Keratinocyte (primary cell): ENCODE data around the gene SND1. TPM values are rescaled to one million over a fixed set of nuclear protein-coding genes. Genes with fewer than 3 reads are reported as not detected.

ENCODE experiments used
- DNase-seq: peaks from one replicate; pipeline ENCODE4 v3.0.0-alpha.2; 2011; ENCODE audit warnings: low read depth, missing footprints, low spot score
- FAIRE-seq: peaks from 2 replicates; lab custom pipeline; 2011; peaks lifted over from hg19 to GRCh38; lab: Jason Lieb, UNC
- H2AFZ ChIP-seq: 2 replicates; pipeline ENCODE4 v1.6.0; 2012; ENCODE audit warnings: low read length, control low read depth, inconsistent platforms; ENCODE audit not compliant: control insufficient read depth
- H3K27ac ChIP-seq: 2 replicates; pipeline ENCODE4 v1.5.1; 2011; ENCODE audit warnings: low read length; ENCODE audit not compliant: control insufficient read depth, insufficient read depth
- H3K27me3 ChIP-seq: 3 replicates; pipeline ENCODE4 v1.6.0; 2011; ENCODE audit warnings: low read length; ENCODE audit not compliant: control insufficient read depth, insufficient read depth; ENCODE audit errors: extremely low read depth
- H3K36me3 ChIP-seq, 2 experiments: 2 replicates in 1 of 2; 3 replicates in 1 of 2; pipeline ENCODE4 v1.5.1; 2011; ENCODE audit warnings: low read length in 2 of 2, mild to moderate bottlenecking in 1 of 2; ENCODE audit not compliant: control insufficient read depth in 2 of 2, insufficient read depth in 2 of 2; ENCODE audit errors: extremely low read depth in 1 of 2
- H3K4me1 ChIP-seq: 3 replicates; pipeline ENCODE4 v1.5.1; 2011; ENCODE audit warnings: low read length; ENCODE audit not compliant: control insufficient read depth, insufficient read depth; ENCODE audit errors: extremely low read depth
- H3K4me2 ChIP-seq: 3 replicates; pipeline ENCODE4 v1.6.0; 2011; ENCODE audit warnings: low read depth, low read length; ENCODE audit not compliant: control insufficient read depth, insufficient read depth; ENCODE audit errors: extremely low read depth
- H3K4me3 ChIP-seq, 3 experiments: fragments of 200-600 bp in 1 of 3; sonication (generic) in 1 of 3; 2 replicates in 2 of 3; 3 replicates in 1 of 3; pipeline ENCODE4 v1.5.1; 2011 to 2016; ENCODE audit warnings: low read length in 3 of 3, mild to moderate bottlenecking in 3 of 3, control low read depth in 2 of 3, inconsistent platforms in 1 of 3, low read depth in 1 of 3, mixed read lengths in 1 of 3, mixed run types in 1 of 3, moderate library complexity in 1 of 3; ENCODE audit not compliant: control insufficient read depth in 2 of 3, insufficient read depth in 2 of 3; ENCODE audit errors: extremely low read depth in 1 of 3
- H3K79me2 ChIP-seq: 2 replicates; pipeline ENCODE4 v1.6.0; 2012; ENCODE audit warnings: low read length; ENCODE audit not compliant: control insufficient read depth, insufficient read depth
- H3K9ac ChIP-seq: 3 replicates; pipeline ENCODE4 v1.6.0; 2011; ENCODE audit warnings: low read length; ENCODE audit not compliant: control insufficient read depth, insufficient read depth; ENCODE audit errors: extremely low read depth
- H3K9me1 ChIP-seq: 3 replicates; pipeline ENCODE4 v1.6.0; 2011; ENCODE audit warnings: low read length; ENCODE audit not compliant: control insufficient read depth, insufficient read depth; ENCODE audit errors: extremely low read depth
- H3K9me3 ChIP-seq: 2 replicates; pipeline ENCODE4 v1.5.1; 2012; ENCODE audit warnings: low read depth, low read length; ENCODE audit not compliant: control insufficient read depth
- H4K20me1 ChIP-seq: 3 replicates; pipeline ENCODE4 v1.6.0; 2011; ENCODE audit warnings: low read length; ENCODE audit not compliant: control insufficient read depth, insufficient read depth; ENCODE audit errors: extremely low read depth
- CTCF ChIP-seq, 3 experiments: IDR thresholded peaks in 1 of 3; conservative IDR thresholded peaks in 1 of 3; optimal IDR thresholded peaks in 1 of 3; 2 replicates in 2 of 3; 3 replicates in 1 of 3; pipeline versions ENCODE3 to v1.5.1; 2011; ENCODE audit warnings: low read length in 3 of 3, mild to moderate bottlenecking in 3 of 3, moderate library complexity in 2 of 3, control low read depth in 1 of 3, inconsistent platforms in 1 of 3; ENCODE audit not compliant: insufficient read depth in 2 of 3; ENCODE audit errors: extremely low read depth in 1 of 3
- EZH2 ChIP-seq: IDR thresholded peaks from one replicate; pipeline ENCODE4 v1.6.1; 2012; ENCODE audit warnings: inconsistent platforms, mild to moderate bottlenecking, low read length, moderate library complexity
- dilution Hi-C: fragments of 300-500 bp; cut with MboI; formaldehyde crosslinking; loops from one replicate; pipeline ENCODE4 v1.7.0; 2020; ENCODE audit warnings: low sequenced_read_pairs; ENCODE audit not compliant: extremely low pct_ligation_motif_present
- polyA plus RNA-seq, 5 experiments: library from polyadenylated mRNA; depleted of rRNA in 3 of 5; stranded (reverse) in 3 of 5; stranded (forward) in 1 of 5; unstranded in 1 of 5; fragments of >200 nt; gene quantifications; 1 replicate in 1 of 5; 2 replicates in 3 of 5; 3 replicates in 1 of 5; pipeline versions ENCODE4 v1.2.1 to v1.2.3, GENCODE V29; 2011 to 2012; ENCODE audit warnings: missing spikeins in 2 of 5, low read depth in 1 of 5, low replicate concordance in 1 of 5

SND1 gene
- polyA plus RNA-seq, 1 donor (not counting 4 experiments of a cell fraction or from before 2014, with no cell fraction given), result 140 TPM

- Histone ChIP-seq H3K9me3 (no peaks in the 10 kb centered on the region), H3K9me1 (peaks cover 9% of the 10 kb centered on the region), H3K79me2 (no peaks in the 10 kb centered on the region), H3K27me3 (no peaks in the 10 kb centered on the region), H3K27ac (no peak overlapping the region), H3K4me1 (peaks cover 7% of the 10 kb centered on the region), H4K20me1 (no peaks in the 10 kb centered on the region), H3K36me3 (peaks cover 14 to 20% of the 10 kb centered on the region in 2 experiments), H3K9ac (no peak overlapping the region), H3K4me2 (no peak overlapping the region), H3K4me3 (no peak overlapping the region), H2AFZ (no peak overlapping the region)
- FAIRE-seq (no peak), DNase-seq (no peak)
- TF ChIP-seq EZH2 (no peak), CTCF (optimal IDR thresholded peaks at IDR 0.05 in 1 of 3, IDR thresholded peaks at IDR 0.05 in 1 of 3, conservative IDR thresholded peaks at IDR 0.05 in 1 of 3; ENCODE audit: extremely low read depth in 1 of 3, insufficient read depth in 2 of 3, low read length in 3 of 3) (no peak)
- dilution Hi-C loops, result no loop called here
Observed at GRCh38 chr7:128053023-128053422, 401.0 kb downstream of the SND1 start.

GRCh38 chr7:128053991-128054390, 402.0 kb downstream of the SND1 start:
- peaks cover 9% of the 10 kb centered on the region for H3K9me1 ChIP-seq
- dilution Hi-C loops, result no loop called here
- H3K9me3 ChIP-seq, result no peaks in the 10 kb centered on the region
- peaks cover 10 to 14% of the 10 kb centered on the region in 2 experiments for H3K36me3 ChIP-seq
- no peak overlapping the region for H3K9ac ChIP-seq
- TF ChIP-seq EZH2, result no peak
- TF ChIP-seq CTCF (optimal IDR thresholded peaks at IDR 0.05 in 1 of 3, IDR thresholded peaks at IDR 0.05 in 1 of 3, conservative IDR thresholded peaks at IDR 0.05 in 1 of 3; ENCODE audit: extremely low read depth in 1 of 3, insufficient read depth in 2 of 3, low read length in 3 of 3), result no peak
- no peak overlapping the region for H2AFZ ChIP-seq
- no peaks in the 10 kb centered on the region for H3K27me3 ChIP-seq
- no peaks in the 10 kb centered on the region for H3K79me2 ChIP-seq
- no peak overlapping the region for H3K27ac ChIP-seq
- H3K4me3 ChIP-seq, result no peak overlapping the region
- no peaks in the 10 kb centered on the region for H4K20me1 ChIP-seq
- no peak overlapping the region for H3K4me2 ChIP-seq
- no peak for FAIRE-seq
- H3K4me1 ChIP-seq, result peaks cover 7% of the 10 kb centered on the region
- DNase-seq, result no peak
